ENCODE measurements around the gene CNTNAP2. TPM values are rescaled to one million over a fixed set of nuclear protein-coding genes. Genes with fewer than 3 reads are reported as not detected.

CNTNAP2 gene
- total and polyA plus RNA-seq, 9 of the 15 experiments (the other 6 are each of a cell fraction or from before 2014, with no cell fraction given), result 0.04 to 0.62 (median 0.09) TPM; not detected in 4

GRCh38 chr7:148391591-148391990, 2275.0 kb downstream of the CNTNAP2 start:
- Histone ChIP-seq H2AFZ (ENCODE audit: low read depth, low read length) (no peak overlapping the region), H3K9me3 (replicated peaks; ENCODE audit: control insufficient read depth, insufficient read depth, low read depth, low read length) (no peaks in the 10 kb centered on the region), H3K36me3 (ENCODE audit: control insufficient read depth, insufficient read depth, low read length) (no peaks in the 10 kb centered on the region), H3K9me1 (ENCODE audit: control insufficient read depth, insufficient read depth, low read length) (no peaks in the 10 kb centered on the region), H3K27ac (ENCODE audit: extremely low read depth, low read depth, low read length) (no peak overlapping the region), H4K20me1 (replicated peaks; ENCODE audit: control insufficient read depth, insufficient read depth, low read length) (no peaks in the 10 kb centered on the region), H3K4me1 (replicated peaks in 1 of 2; ENCODE audit: control insufficient read depth in 2 of 2, insufficient read depth in 2 of 2, low read length in 2 of 2) (no peaks in the 10 kb centered on the region), H3K4me2 (ENCODE audit: insufficient read depth, low read length) (no peak overlapping the region), H3K79me2 (ENCODE audit: control insufficient read depth, insufficient read depth, low read length) (no peaks in the 10 kb centered on the region), H3K27me3 (ENCODE audit: control insufficient read depth in 2 of 2, insufficient read depth in 2 of 2, low read length in 2 of 2) (peaks cover 11 to 17% of the 10 kb centered on the region in 2 experiments; a peak in 4 of 5 replicates), H3K4me3 (no peak overlapping the region), H3K9ac (ENCODE audit: insufficient read depth in 1 of 2, low read depth in 2 of 2, low read length in 2 of 2) (no peak overlapping the region)
- in situ Hi-C loops (cut with MboI) (no loop called here), intact Hi-C loops (cut with micrococcal nuclease) (no loop called here)
- TF ChIP-seq ZNF274 (IDR thresholded peaks at IDR 0.05; ENCODE audit: borderline replicate concordance, low read depth, low read length), result no peak
- no peak for TF ChIP-seq E2F3 (CRISPR knock-in tag; IDR thresholded peaks at IDR 0.05)
- TF ChIP-seq ZBTB26 (CRISPR knock-in tag; IDR thresholded peaks at IDR 0.05), result no peak
- no peak for TF ChIP-seq NR2F6 (CRISPR knock-in tag; IDR thresholded peaks at IDR 0.05)
- TF ChIP-seq ZBTB33 (CRISPR knock-in tag; IDR thresholded peaks at IDR 0.05), result no peak
- TF ChIP-seq SRSF3 (IDR thresholded peaks at IDR 0.05; ENCODE audit: insufficient read depth, low read length), result no peak
- TF ChIP-seq POLR3G (IDR thresholded peaks at IDR 0.05; ENCODE audit: extremely low read depth, insufficient read length, insufficient replicate concordance), result no peak
- no peak for TF ChIP-seq EHMT2 (IDR thresholded peaks at IDR 0.05)
- TF ChIP-seq CEBPZ (IDR thresholded peaks at IDR 0.05; ENCODE audit: borderline replicate concordance, low read depth, low read length), result no peak
- TF ChIP-seq ZNF766 (CRISPR knock-in tag; conservative IDR thresholded peaks at IDR 0.05), result no peak
- TF ChIP-seq ID3 (CRISPR knock-in tag; IDR thresholded peaks at IDR 0.05), result no peak
- no peak for TF ChIP-seq ID3 (tag; IDR thresholded peaks at IDR 0.05)
- FAIRE-seq, result no peak
- WGBS (ENCODE audit: insufficient coverage, low coverage, missing lambda C conversion rate), result 0% methylated on average over 4 of the region's 4 CpGs
- POLR2A ChIA-PET, result no interaction called here
- no peak for ATAC-seq
- no peak for DNase-seq (ENCODE audit: extremely low read depth in 1 of 4, low spot score in 3 of 4)
- no TSS peak for BruUV-seq (replicated peaks)
- CTCF ChIA-PET (ENCODE audit: low intra/inter-chr PET ratio), result no interaction called here
